ENCODE measurements around the gene PDE7B.

- TF ChIP-seq, protein P1, sequence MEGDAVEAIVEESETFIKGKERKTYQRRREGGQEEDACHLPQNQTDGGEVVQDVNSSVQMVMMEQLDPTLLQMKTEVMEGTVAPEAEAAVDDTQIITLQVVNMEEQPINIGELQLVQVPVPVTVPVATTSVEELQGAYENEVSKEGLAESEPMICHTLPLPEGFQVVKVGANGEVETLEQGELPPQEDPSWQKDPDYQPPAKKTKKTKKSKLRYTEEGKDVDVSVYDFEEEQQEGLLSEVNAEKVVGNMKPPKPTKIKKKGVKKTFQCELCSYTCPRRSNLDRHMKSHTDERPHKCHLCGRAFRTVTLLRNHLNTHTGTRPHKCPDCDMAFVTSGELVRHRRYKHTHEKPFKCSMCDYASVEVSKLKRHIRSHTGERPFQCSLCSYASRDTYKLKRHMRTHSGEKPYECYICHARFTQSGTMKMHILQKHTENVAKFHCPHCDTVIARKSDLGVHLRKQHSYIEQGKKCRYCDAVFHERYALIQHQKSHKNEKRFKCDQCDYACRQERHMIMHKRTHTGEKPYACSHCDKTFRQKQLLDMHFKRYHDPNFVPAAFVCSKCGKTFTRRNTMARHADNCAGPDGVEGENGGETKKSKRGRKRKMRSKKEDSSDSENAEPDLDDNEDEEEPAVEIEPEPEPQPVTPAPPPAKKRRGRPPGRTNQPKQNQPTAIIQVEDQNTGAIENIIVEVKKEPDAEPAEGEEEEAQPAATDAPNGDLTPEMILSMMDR (conservative IDR thresholded peaks at IDR 0.05; ENCODE audit: low read depth, low read length) = no peak
- TF ChIP-seq EZH2 (IDR thresholded peaks at IDR 0.05; ENCODE audit: low read length, unreplicated experiment) (no peak), EZH2phosphoT487 (IDR thresholded peaks at IDR 0.05; ENCODE audit: borderline replicate concordance, low read length) (no peak)
These were observed 307.5 kb downstream of the PDE7B start for GRCh38 chr6:136158971-136159370.
